Bronchial epithelial cell (primary cell): Measurements from ENCODE around the gene GALNT5. TPM values are rescaled to one million over a fixed set of nuclear protein-coding genes. Genes with fewer than 3 reads are reported as not detected.

ENCODE experiments used
- DNase-seq: peaks from one replicate; pipeline ENCODE4 v3.0.0-alpha.2; 2010; ENCODE audit warnings: low read depth
- FAIRE-seq: peaks from 2 replicates; lab custom pipeline; 2011; peaks lifted over from hg19 to GRCh38; lab: Jason Lieb, UNC
- H3K27me3 ChIP-seq: 2 replicates; pipeline ENCODE4 v1.5.1; 2011; ENCODE audit warnings: low read length; ENCODE audit not compliant: control insufficient read depth, insufficient read depth
- H3K36me3 ChIP-seq: 2 replicates; pipeline ENCODE4 v1.5.1; 2011; ENCODE audit warnings: low read length; ENCODE audit not compliant: control insufficient read depth, insufficient read depth
- H3K4me3 ChIP-seq: 2 replicates; pipeline ENCODE4 v1.5.1; 2011; ENCODE audit warnings: mild to moderate bottlenecking, low read depth, low read length, control low read depth
- CTCF ChIP-seq: IDR thresholded peaks from 2 replicates; pipeline ENCODE4 v1.5.1; 2011; ENCODE audit warnings: mild to moderate bottlenecking, moderate library complexity, low read length, control low read depth, inconsistent platforms; ENCODE audit not compliant: insufficient read depth, severe bottlenecking
- total RNA-seq: library from RNA; depleted of rRNA; stranded (reverse); fragments of >200 nt; gene quantifications from 2 replicates; pipeline ENCODE4 v1.2.1, GENCODE V29; 2014

Gene GALNT5
- total RNA-seq, 1 donor from 2014 or later, result 26.1 TPM

GRCh38 chr2:157318884-157319283 is 61.4 kb downstream of the GALNT5 start:
- no peak for FAIRE-seq
- Histone ChIP-seq H3K4me3 (no peak overlapping the region), H3K27me3 (no peaks in the 10 kb centered on the region), H3K36me3 (no peaks in the 10 kb centered on the region)
- TF ChIP-seq CTCF, result no peak
- DNase-seq, result no peak

- Histone ChIP-seq H3K36me3 (no peaks in the 10 kb centered on the region), H3K27me3 (no peaks in the 10 kb centered on the region), H3K4me3 (no peak overlapping the region)
- FAIRE-seq (no peak), DNase-seq (no peak)
- no peak for TF ChIP-seq CTCF
Measured at GRCh38 chr2:157319795-157320194, 62.3 kb downstream of the GALNT5 start.

GRCh38 chr2:157320409-157320808 is 62.9 kb downstream of the GALNT5 start:
- TF ChIP-seq CTCF, result no peak
- DNase-seq (no peak), FAIRE-seq (no peak)
- Histone ChIP-seq H3K27me3 (peaks cover 1% of the 10 kb centered on the region), H3K4me3 (no peak overlapping the region), H3K36me3 (no peaks in the 10 kb centered on the region)

- H3K36me3 ChIP-seq, result no peaks in the 10 kb centered on the region
- H3K4me3 ChIP-seq, result no peak overlapping the region
- peaks cover 1% of the 10 kb centered on the region for H3K27me3 ChIP-seq
- TF ChIP-seq CTCF, result no peak
- FAIRE-seq (no peak), DNase-seq (no peak)
Measured at GRCh38 chr2:157321466-157321865, 64.0 kb downstream of the GALNT5 start.

- no peak for TF ChIP-seq CTCF
- no peak for DNase-seq
Measured at GRCh38 chr2:157322432-157322831, 64.9 kb downstream of the GALNT5 start.

GRCh38 chr2:157324331-157324843 is 66.9 kb downstream of the GALNT5 start:
- Histone ChIP-seq H3K4me3 (no peak overlapping the region), H3K36me3 (no peaks in the 10 kb centered on the region), H3K27me3 (peaks cover 1% of the 10 kb centered on the region)
- DNase-seq (no peak), FAIRE-seq (peak; percentile 68)
- TF ChIP-seq CTCF, result no peak

More at GRCh38 chr2:157322432-157322831, 64.9 kb downstream of the GALNT5 start:
- H3K4me3 ChIP-seq, result no peak overlapping the region
- H3K27me3 ChIP-seq, result peaks cover 1% of the 10 kb centered on the region
- FAIRE-seq, result no peak
- H3K36me3 ChIP-seq, result no peaks in the 10 kb centered on the region
